ENCODE data around the gene GLIS1. TPM values are rescaled to one million over a fixed set of nuclear protein-coding genes. Genes with fewer than 3 reads are reported as not detected.
A peak's percentile ranks its signal among the peaks of the same experiment; 100 is the strongest.

GLIS1 gene
- total and polyA plus RNA-seq, 10 of the 15 experiments (the other 5 are each of a cell fraction or from before 2014, with no cell fraction given) = not detected

DNA sequence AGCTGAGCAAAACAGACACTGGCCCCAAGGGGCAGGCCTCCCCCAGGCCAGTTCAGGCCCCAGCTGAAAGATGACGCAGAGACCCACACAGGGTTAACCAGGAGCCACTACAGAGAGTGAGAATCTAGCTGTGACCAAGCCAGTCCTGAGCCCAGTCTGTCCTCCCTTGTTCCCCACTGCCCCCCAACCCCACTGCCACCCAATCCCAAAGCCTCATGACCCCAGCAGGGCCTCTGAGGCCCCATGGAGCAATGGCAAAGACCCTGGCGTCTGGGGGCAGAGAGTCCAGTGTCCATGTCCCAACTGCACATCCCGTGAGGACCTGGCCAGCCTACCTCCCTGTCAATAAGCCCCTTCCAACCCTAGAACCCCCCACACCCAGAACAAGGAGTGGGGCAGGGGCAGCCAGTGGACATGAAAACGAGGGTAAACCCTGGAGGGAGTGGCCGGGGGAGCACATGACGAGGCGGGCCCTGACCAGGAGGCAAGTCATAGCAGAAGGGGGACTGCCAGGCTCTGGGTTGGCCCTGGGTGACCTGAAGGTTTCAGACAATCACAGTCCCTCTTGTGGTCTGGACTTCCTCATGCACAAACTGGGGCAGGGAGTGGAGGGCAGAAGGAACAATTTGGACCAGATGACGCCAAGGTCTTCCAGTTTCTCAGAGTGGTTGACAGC lies 100.5 kb downstream of the GLIS1 start:
- no peaks in the 10 kb centered on the region for H3K36me3 ChIP-seq (ENCODE audit: control insufficient read depth in 2 of 2, insufficient read depth in 2 of 2, low read length in 1 of 2)
- H3K9ac ChIP-seq (ENCODE audit: control insufficient read depth, insufficient read depth, low read length) = no peak overlapping the region
- CTCF ChIA-PET = no interaction called here
- H3K79me2 ChIP-seq (ENCODE audit: control insufficient read depth, insufficient read depth, low read length) = no peaks in the 10 kb centered on the region
- no peak for FAIRE-seq
- RAD21 ChIA-PET (ENCODE audit: unreplicated experiment) = no interaction called here
- no peak overlapping the region for H2AFZ ChIP-seq (ENCODE audit: control insufficient read depth, low read depth, low read length)
- H4K20me1 ChIP-seq (ENCODE audit: control insufficient read depth, insufficient read depth) = no peaks in the 10 kb centered on the region
- SMC1A ChIA-PET (ENCODE audit: uncharacterized antibody, unreplicated experiment) = no interaction called here
- H3K4me1 ChIP-seq (ENCODE audit: control insufficient read depth, insufficient read depth, low read length) = no peaks in the 10 kb centered on the region
- no peaks in the 10 kb centered on the region for H3K9me3 ChIP-seq (replicated peaks; ENCODE audit: control insufficient read depth, insufficient read depth, low read length)
- intact Hi-C loops (cut with micrococcal nuclease; ENCODE audit: unreplicated experiment) = no loop called here
- peak; percentile 52 for ATAC-seq
- TF ChIP-seq ZNF217 (IDR thresholded peaks at IDR 0.05) (no peak), TCF12 (IDR thresholded peaks at IDR 0.05; ENCODE audit: low read depth, low read length) (no peak), CBFB (IDR thresholded peaks at IDR 0.05; ENCODE audit: low read depth) (no peak), NR2F1 (conservative IDR thresholded peaks at IDR 0.05) (no peak)
- no peak overlapping the region for H3K27ac ChIP-seq (ENCODE audit: control insufficient read depth, insufficient read depth)
- no peak for DNase-seq (ENCODE audit: low read depth, low spot score)
- no peak overlapping the region for H3K4me3 ChIP-seq
- 38% methylated on average over 8 of the region's 8 CpGs for WGBS (ENCODE audit: insufficient coverage, insufficient replicate concordance, low lambda C conversion rate, missing lambda C conversion rate)
- no peak overlapping the region for H3K4me2 ChIP-seq (ENCODE audit: control insufficient read depth, insufficient read depth)
- POLR2A ChIA-PET = no interaction called here
- in situ Hi-C loops (cut with MboI) = no loop called here
- H3K27me3 ChIP-seq (replicated peaks in 1 of 2; ENCODE audit: control insufficient read depth in 2 of 2, insufficient read depth in 2 of 2, low read length in 1 of 2) = peaks cover 0 to 3% of the 10 kb centered on the region in 2 experiments; a peak in 1 of 4 replicates
- BruUV-seq (replicated peaks) = no TSS peak

- ATAC-seq (no peak), FAIRE-seq (no peak), DNase-seq (ENCODE audit: low read depth, low spot score) (no peak)
- Histone ChIP-seq H3K4me2 (ENCODE audit: control insufficient read depth, insufficient read depth) (no peak overlapping the region), H3K79me2 (ENCODE audit: control insufficient read depth, insufficient read depth, low read length) (no peaks in the 10 kb centered on the region), H3K27ac (ENCODE audit: control insufficient read depth, insufficient read depth) (no peak overlapping the region), H2AFZ (ENCODE audit: control insufficient read depth, low read depth, low read length) (no peak overlapping the region), H3K9ac (ENCODE audit: control insufficient read depth, insufficient read depth, low read length) (no peak overlapping the region), H3K27me3 (replicated peaks in 1 of 2; ENCODE audit: control insufficient read depth in 2 of 2, insufficient read depth in 2 of 2, low read length in 1 of 2) (peaks cover 0 to 2% of the 10 kb centered on the region in 2 experiments; a peak in 1 of 4 replicates), H3K9me3 (replicated peaks; ENCODE audit: control insufficient read depth, insufficient read depth, low read length) (no peaks in the 10 kb centered on the region), H3K4me1 (ENCODE audit: control insufficient read depth, insufficient read depth, low read length) (no peaks in the 10 kb centered on the region), H3K4me3 (no peak overlapping the region), H3K36me3 (ENCODE audit: control insufficient read depth in 2 of 2, insufficient read depth in 2 of 2, low read length in 1 of 2) (no peaks in the 10 kb centered on the region), H4K20me1 (ENCODE audit: control insufficient read depth, insufficient read depth) (no peaks in the 10 kb centered on the region)
- ChIA-PET POLR2A (no interaction called here), RAD21 (ENCODE audit: unreplicated experiment) (interaction anchor here (1.1 kb wide), 1 partner anchor 154 kb away, joined by 3 read pairs; no protein-coding TSS in a partner anchor), CTCF (interaction anchor here (0.6 to 1.0 kb wide), 2 partner anchors 27 to 148 kb away, joined by 3 to 4 read pairs; no protein-coding TSS in a partner anchor), SMC1A (ENCODE audit: uncharacterized antibody, unreplicated experiment) (no interaction called here)
- WGBS (ENCODE audit: insufficient coverage, insufficient replicate concordance, low lambda C conversion rate, missing lambda C conversion rate) = 17% methylated on average over 14 of the region's 14 CpGs
- intact Hi-C loops (cut with micrococcal nuclease; ENCODE audit: unreplicated experiment) (no loop called here), in situ Hi-C loops (cut with MboI) (no loop called here)
- no TSS peak for BruUV-seq (replicated peaks)
- TF ChIP-seq SP1 (IDR thresholded peaks at IDR 0.05; ENCODE audit: low read depth, low read length) = no peak
- no peak for TF ChIP-seq SKIL (IDR thresholded peaks at IDR 0.05; ENCODE audit: low read depth, poor library complexity, severe bottlenecking)
- no peak for TF ChIP-seq ZBTB40 (IDR thresholded peaks at IDR 0.05; ENCODE audit: borderline replicate concordance)
- TF ChIP-seq ZZZ3 (IDR thresholded peaks at IDR 0.05; ENCODE audit: control insufficient read depth, insufficient read length, low read depth) = no peak
Measured at GRCh38 chr1:53637511-53638359, 101.2 kb downstream of the GLIS1 start.

Data from GM12878 (cell line).